ENCODE measurements around the gene RAC3.

GRCh38 chr17:82007228-82007494 is 24.3 kb upstream of the RAC3 start:
- no peak for TF ChIP-seq EZH2phosphoT487 (IDR thresholded peaks at IDR 0.05; ENCODE audit: borderline replicate concordance)
- no peak for TF ChIP-seq ATF3 (IDR thresholded peaks at IDR 0.05)
- no peak for TF ChIP-seq CTCF (IDR thresholded peaks at IDR 0.05 in 2 of 3, conservative IDR thresholded peaks at IDR 0.05 in 1 of 3; ENCODE audit: borderline replicate concordance in 1 of 3, insufficient read depth in 1 of 3, low read depth in 2 of 3, low read length in 2 of 3)
